CD14-positive monocyte (primary cell): ENCODE measurements around the gene SRPRB. TPM values are rescaled to one million over a fixed set of nuclear protein-coding genes. Genes with fewer than 3 reads are reported as not detected.

ENCODE experiments used
- DNase-seq, 3 donors: peaks; one replicate each; pipeline ENCODE4 v3.0.0-alpha.2; 2011 to 2022
- H2AFZ ChIP-seq: 2 replicates; pipeline ENCODE4 v1.6.0; 2012; ENCODE audit warnings: mild to moderate bottlenecking, low read depth, low read length, inconsistent platforms; ENCODE audit not compliant: insufficient read depth, poor library complexity, severe bottlenecking
- H3K27ac ChIP-seq, 2 donors: 1 replicate in 1 of 2; 2 replicates in 1 of 2; pipeline ENCODE4 v1.5.1; 2012 to 2013; ENCODE audit warnings: low read length in 2 of 2, control low read depth in 1 of 2, inconsistent platforms in 1 of 2, low read depth in 1 of 2, mild to moderate bottlenecking in 1 of 2
- H3K27me3 ChIP-seq, 2 donors: one replicate each; pipeline versions ENCODE4 v1.6.0 to v1.6.1; 2011 to 2013; ENCODE audit warnings: low read length in 2 of 2; ENCODE audit not compliant: control insufficient read depth in 2 of 2, insufficient read depth in 2 of 2
- H3K36me3 ChIP-seq, 2 donors: replicated peaks in 1 of 2; 1 replicate in 1 of 2; 2 replicates in 1 of 2; pipeline versions ENCODE4 v1.5.1 to v1.6.1; 2012 to 2013; ENCODE audit warnings: low read length in 2 of 2, control low read depth in 1 of 2, inconsistent platforms in 1 of 2, mild to moderate bottlenecking in 1 of 2; ENCODE audit not compliant: insufficient read depth in 2 of 2, control insufficient read depth in 1 of 2
- H3K4me1 ChIP-seq, 2 donors: 1 replicate in 1 of 2; 2 replicates in 1 of 2; pipeline versions ENCODE4 v1.5.1 to v1.6.1; 2012 to 2013; ENCODE audit warnings: low read length in 2 of 2, control low read depth in 1 of 2, inconsistent platforms in 1 of 2, mild to moderate bottlenecking in 1 of 2, moderate library complexity in 1 of 2; ENCODE audit not compliant: insufficient read depth in 2 of 2, control insufficient read depth in 1 of 2
- H3K4me2 ChIP-seq: replicated peaks from 2 replicates; pipeline ENCODE3; 2012; ENCODE audit warnings: low read length, moderate library complexity, mild to moderate bottlenecking; ENCODE audit not compliant: poor library complexity, severe bottlenecking; ENCODE audit errors: extremely low read depth
- H3K4me3 ChIP-seq, 3 experiments: fragments of 200-600 bp in 1 of 3; sonication (generic) in 1 of 3; replicated peaks in 1 of 3; 1 replicate in 2 of 3; 2 replicates in 1 of 3; pipeline ENCODE4 v1.5.1; 2011 to 2013; ENCODE audit warnings: low read length in 3 of 3, mild to moderate bottlenecking in 3 of 3, control low read depth in 2 of 3, low read depth in 2 of 3, inconsistent platforms in 1 of 3, moderate library complexity in 1 of 3
- H3K79me2 ChIP-seq: 2 replicates; pipeline ENCODE4 v1.6.0; 2012; ENCODE audit warnings: mild to moderate bottlenecking, control low read depth, inconsistent platforms, low read length, moderate library complexity; ENCODE audit not compliant: insufficient read depth
- H3K9ac ChIP-seq: 2 replicates; pipeline ENCODE4 v1.6.0; 2017; ENCODE audit warnings: low read length, mild to moderate bottlenecking; ENCODE audit not compliant: insufficient read depth, poor library complexity, severe bottlenecking
- H3K9me3 ChIP-seq, 2 donors: replicated peaks in 1 of 2; 1 replicate in 1 of 2; 2 replicates in 1 of 2; pipeline versions ENCODE4 v1.5.1 to v1.6.1; 2012 to 2013; ENCODE audit warnings: low read length in 2 of 2, control low read depth in 1 of 2; ENCODE audit not compliant: control insufficient read depth in 1 of 2, insufficient read depth in 1 of 2
- H4K20me1 ChIP-seq: 2 replicates; pipeline ENCODE4 v1.6.0; 2012; ENCODE audit warnings: mild to moderate bottlenecking, low read length, control low read depth, moderate library complexity; ENCODE audit not compliant: insufficient read depth
- H3K27ac Mint-ChIP-seq, 7 donors: one replicate each; pipeline ENCODE4 v1.8.0; 2020; ENCODE audit warnings: mild to moderate bottlenecking in 7 of 7, mixed read lengths in 7 of 7, moderate library complexity in 6 of 7, inconsistent platforms in 2 of 7
- H3K27me3 Mint-ChIP-seq, 3 donors: one replicate each; pipeline ENCODE4 v1.8.0; 2021 to 2022; ENCODE audit warnings: low read depth in 3 of 3, mild to moderate bottlenecking in 3 of 3, mixed read lengths in 3 of 3, moderate library complexity in 3 of 3, inconsistent platforms in 1 of 3
- H3K36me3 Mint-ChIP-seq, 2 donors: one replicate each; pipeline ENCODE4 v1.8.0; 2020; ENCODE audit warnings: mixed read lengths in 2 of 2, inconsistent platforms in 1 of 2, mild to moderate bottlenecking in 1 of 2
- H3K4me1 Mint-ChIP-seq: one replicate; pipeline ENCODE4 v1.8.0; 2020; ENCODE audit warnings: mild to moderate bottlenecking, mixed read lengths
- H3K4me3 Mint-ChIP-seq, 2 donors: one replicate each; pipeline ENCODE4 v1.8.0; 2020; ENCODE audit warnings: mild to moderate bottlenecking in 2 of 2, mixed read lengths in 2 of 2, moderate library complexity in 1 of 2
- H3K9me3 Mint-ChIP-seq, 7 donors: one replicate each; pipeline ENCODE4 v1.8.0; 2020 to 2022; ENCODE audit warnings: mixed read lengths in 7 of 7, mild to moderate bottlenecking in 6 of 7, moderate library complexity in 6 of 7, inconsistent platforms in 2 of 7
- CTCF ChIP-seq: fragments of 200-600 bp; IDR thresholded peaks from one replicate; pipeline ENCODE4 v1.8.0; 2022; ENCODE audit warnings: antibody characterized with exemption, mild to moderate bottlenecking
- WGBS: methylation state at CpG from one replicate; pipeline ENCODE4 v1.1.5; 2013; ENCODE audit warnings: missing lambda C conversion rate; ENCODE audit not compliant: insufficient coverage; 5-methylcytosine and 5-hydroxymethylcytosine counted together
- intact Hi-C, 2 donors: fragments of 100-400 bp; cut with micrococcal nuclease; formaldehyde crosslinking; loops; one replicate each; pipeline versions ENCODE4 v1.15.0 to v1.15.1; 2023
- polyA plus RNA-seq, 3 donors: library from polyadenylated mRNA; depleted of rRNA in 1 of 3; unstranded in 2 of 3; stranded (reverse) in 1 of 3; fragments of 300-500 nt in 2 of 3; fragments of >200 nt in 1 of 3; fragmentation: Illumina TruSeq in 2 of 3; gene quantifications; 1 replicate in 2 of 3; 2 replicates in 1 of 3; pipeline ENCODE4 v1.2.3, GENCODE V29; 2012 to 2021

The SRPRB gene
- polyA plus RNA-seq, 3 donors = 6.1 to 30.6 (median 29.9) TPM

- Histone ChIP-seq H3K36me3 (no peaks in the 10 kb centered on the region), H2AFZ (no peak overlapping the region), H3K4me2 (no peak overlapping the region), H4K20me1 (no peaks in the 10 kb centered on the region), H3K79me2 (no peaks in the 10 kb centered on the region), H3K9me3 (no peaks in the 10 kb centered on the region), H3K4me1 (no peaks in the 10 kb centered on the region), H3K27me3 (peaks cover 0 to 2% of the 10 kb centered on the region in 2 donors), H3K4me3 (no peak overlapping the region), H3K9ac (no peak overlapping the region), H3K27ac (no peak overlapping the region)
- H3K4me3 Mint-ChIP-seq = no peak overlapping the region
- WGBS = 87% methylated on average over 10 of the region's 20 CpGs
- peaks cover 3 to 6% (median 4%) of the 10 kb centered on the region in 3 donors for H3K27me3 Mint-ChIP-seq
- H3K27ac Mint-ChIP-seq = no peak overlapping the region
- TF ChIP-seq CTCF = no peak
- no peaks in the 10 kb centered on the region for H3K36me3 Mint-ChIP-seq
- DNase-seq = no peak
- no peaks in the 10 kb centered on the region for H3K4me1 Mint-ChIP-seq
- H3K9me3 Mint-ChIP-seq = peaks cover 0 to 2% (median 0%) of the 10 kb centered on the region in 7 donors
- intact Hi-C loops = no loop called here
Measured at GRCh38 chr3:133756716-133757694, 48.6 kb upstream of the SRPRB start.

- Histone ChIP-seq H3K4me3 (no peak overlapping the region), H3K9ac (no peak overlapping the region), H3K9me3 (no peaks in the 10 kb centered on the region), H3K4me1 (no peaks in the 10 kb centered on the region), H3K79me2 (no peaks in the 10 kb centered on the region), H3K36me3 (no peaks in the 10 kb centered on the region), H4K20me1 (no peaks in the 10 kb centered on the region), H3K27me3 (peaks cover 0 to 2% of the 10 kb centered on the region in 2 donors), H3K27ac (no peak overlapping the region), H3K4me2 (no peak overlapping the region), H2AFZ (no peak overlapping the region)
- H3K36me3 Mint-ChIP-seq = no peaks in the 10 kb centered on the region
- H3K4me1 Mint-ChIP-seq = no peaks in the 10 kb centered on the region
- no peak for TF ChIP-seq CTCF
- WGBS = 95% methylated on average over 5 of the region's 6 CpGs
- DNase-seq = no peak
- no peak overlapping the region for H3K4me3 Mint-ChIP-seq
- no peak overlapping the region for H3K27ac Mint-ChIP-seq
- H3K9me3 Mint-ChIP-seq = peaks cover 0 to 2% (median 0%) of the 10 kb centered on the region in 7 donors
- intact Hi-C loops = no loop called here
- peaks cover 3 to 7% (median 6%) of the 10 kb centered on the region in 3 donors for H3K27me3 Mint-ChIP-seq
Measured at GRCh38 chr3:133757701-133758567, 47.7 kb upstream of the SRPRB start.
